Measurements from ENCODE around the gene IER5. TPM values are rescaled to one million over a fixed set of nuclear protein-coding genes. Genes with fewer than 3 reads are reported as not detected.

Gene IER5
- total RNA-seq, 1 donor: 17.4 TPM

DNA sequence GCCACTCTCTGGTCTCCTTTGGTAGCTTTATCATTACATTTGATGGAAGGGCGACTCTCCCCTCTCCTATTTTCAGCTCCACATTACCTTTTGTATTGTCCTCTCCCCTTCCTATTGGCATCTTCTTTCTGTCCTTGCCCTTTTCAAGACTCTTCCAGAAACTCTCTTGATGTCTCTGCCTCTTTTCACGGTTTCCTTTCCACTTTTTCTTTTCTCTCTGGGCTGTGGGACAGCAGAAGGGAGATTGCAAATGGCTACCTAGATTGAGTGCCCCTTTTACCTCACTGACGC, 17.5 kb downstream of the IER5 start:
- no peaks in the 10 kb centered on the region for H3K9me3 ChIP-seq (ENCODE audit: low read depth, low read length)
- H3K79me2 ChIP-seq (ENCODE audit: insufficient read depth, low read length): no peaks in the 10 kb centered on the region
- DNase-seq (ENCODE audit: insufficient read length, low spot score, missing footprints): no peak
- no peaks in the 10 kb centered on the region for H3K36me3 ChIP-seq (ENCODE audit: insufficient read depth, low read length)
- no peaks in the 10 kb centered on the region for H4K20me1 ChIP-seq (ENCODE audit: insufficient read depth, low read length)
- H3K4me3 ChIP-seq (ENCODE audit: insufficient read depth, low read length): peak overlapping the region; percentile 64
- peak overlapping the region; percentile 69 for H3K4me2 ChIP-seq (ENCODE audit: insufficient read depth, low read length)
- H3K27me3 ChIP-seq (ENCODE audit: insufficient read depth, low read length): no peaks in the 10 kb centered on the region
- H3K4me1 ChIP-seq (ENCODE audit: insufficient read depth, low read length): peaks cover 37% of the 10 kb centered on the region
- no peak overlapping the region for H3K27ac ChIP-seq (ENCODE audit: low read depth, low read length)
- no peak for TF ChIP-seq CTCF (IDR thresholded peaks at IDR 0.05; ENCODE audit: extremely low read depth, low read depth, low read length)
- H2AFZ ChIP-seq (ENCODE audit: low read length): peak overlapping the region; percentile 73

GRCh38 chr1:181106479-181106878, 18.0 kb downstream of the IER5 start:
- TF ChIP-seq CTCF (IDR thresholded peaks at IDR 0.05; ENCODE audit: extremely low read depth, low read depth, low read length): no peak
- DNase-seq (ENCODE audit: insufficient read length, low spot score, missing footprints): no peak

GRCh38 chr1:181107711-181108110, 19.2 kb downstream of the IER5 start:
- H3K36me3 ChIP-seq (ENCODE audit: insufficient read depth, low read length): no peaks in the 10 kb centered on the region
- no peak overlapping the region for H3K4me2 ChIP-seq (ENCODE audit: insufficient read depth, low read length)
- H2AFZ ChIP-seq (ENCODE audit: low read length): no peak overlapping the region
- no peaks in the 10 kb centered on the region for H4K20me1 ChIP-seq (ENCODE audit: insufficient read depth, low read length)
- TF ChIP-seq CTCF (IDR thresholded peaks at IDR 0.05; ENCODE audit: extremely low read depth, low read depth, low read length): no peak
- H3K79me2 ChIP-seq (ENCODE audit: insufficient read depth, low read length): no peaks in the 10 kb centered on the region
- DNase-seq (ENCODE audit: insufficient read length, low spot score, missing footprints): no peak
- no peaks in the 10 kb centered on the region for H3K9me3 ChIP-seq (ENCODE audit: low read depth, low read length)
- no peaks in the 10 kb centered on the region for H3K27me3 ChIP-seq (ENCODE audit: insufficient read depth, low read length)
- H3K4me1 ChIP-seq (ENCODE audit: insufficient read depth, low read length): peaks cover 32% of the 10 kb centered on the region
- no peak overlapping the region for H3K27ac ChIP-seq (ENCODE audit: low read depth, low read length)
- H3K4me3 ChIP-seq (ENCODE audit: insufficient read depth, low read length): no peak overlapping the region

More at GRCh38 chr1:181106479-181106878, 18.0 kb downstream of the IER5 start:
- H3K27ac ChIP-seq (ENCODE audit: low read depth, low read length): no peak overlapping the region
- no peaks in the 10 kb centered on the region for H3K9me3 ChIP-seq (ENCODE audit: low read depth, low read length)
- no peak overlapping the region for H3K4me2 ChIP-seq (ENCODE audit: insufficient read depth, low read length)
- H2AFZ ChIP-seq (ENCODE audit: low read length): no peak overlapping the region
- no peaks in the 10 kb centered on the region for H4K20me1 ChIP-seq (ENCODE audit: insufficient read depth, low read length)
- H3K36me3 ChIP-seq (ENCODE audit: insufficient read depth, low read length): no peaks in the 10 kb centered on the region
- peaks cover 32% of the 10 kb centered on the region for H3K4me1 ChIP-seq (ENCODE audit: insufficient read depth, low read length)
- no peaks in the 10 kb centered on the region for H3K79me2 ChIP-seq (ENCODE audit: insufficient read depth, low read length)
- H3K27me3 ChIP-seq (ENCODE audit: insufficient read depth, low read length): no peaks in the 10 kb centered on the region
- H3K4me3 ChIP-seq (ENCODE audit: insufficient read depth, low read length): no peak overlapping the region

GRCh38 chr1:181108304-181108867, 19.9 kb downstream of the IER5 start:
- H3K4me3 ChIP-seq (ENCODE audit: insufficient read depth, low read length): no peak overlapping the region
- H3K4me1 ChIP-seq (ENCODE audit: insufficient read depth, low read length): peaks cover 33% of the 10 kb centered on the region
- DNase-seq (ENCODE audit: insufficient read length, low spot score, missing footprints): no peak
- H3K36me3 ChIP-seq (ENCODE audit: insufficient read depth, low read length): no peaks in the 10 kb centered on the region
- H2AFZ ChIP-seq (ENCODE audit: low read length): no peak overlapping the region
- no peaks in the 10 kb centered on the region for H4K20me1 ChIP-seq (ENCODE audit: insufficient read depth, low read length)
- H3K4me2 ChIP-seq (ENCODE audit: insufficient read depth, low read length): no peak overlapping the region
- no peak overlapping the region for H3K27ac ChIP-seq (ENCODE audit: low read depth, low read length)
- H3K9me3 ChIP-seq (ENCODE audit: low read depth, low read length): no peaks in the 10 kb centered on the region
- H3K27me3 ChIP-seq (ENCODE audit: insufficient read depth, low read length): no peaks in the 10 kb centered on the region
- no peak for TF ChIP-seq CTCF (IDR thresholded peaks at IDR 0.05; ENCODE audit: extremely low read depth, low read depth, low read length)
- H3K79me2 ChIP-seq (ENCODE audit: insufficient read depth, low read length): no peaks in the 10 kb centered on the region
